K562 (cell line): ENCODE measurements around the gene TCEAL5. TPM values are rescaled to one million over a fixed set of nuclear protein-coding genes. Genes with fewer than 3 reads are reported as not detected.

Experiments
- CBX2 ChIP-seq: fragments of 200-600 bp; sonication (generic); IDR thresholded peaks from one replicate; pipeline ENCODE4 v1.6.1; 2012; ENCODE audit warnings: mild to moderate bottlenecking, low read length, inconsistent platforms; ENCODE audit not compliant: insufficient read depth, poor library complexity, severe bottlenecking
- CEBPZ ChIP-seq: fragments of 150-350 bp; IDR thresholded peaks from 2 replicates; pipeline ENCODE4 v1.6.1; 2014; ENCODE audit warnings: low read depth, mild to moderate bottlenecking, low read length, borderline replicate concordance
- CHAMP1 ChIP-seq: fragments of 450-650 bp; IDR thresholded peaks from 2 replicates; pipeline ENCODE4 v1.6.1; 2016; ENCODE audit warnings: mild to moderate bottlenecking
- EZH2 ChIP-seq: IDR thresholded peaks from 2 replicates; pipeline ENCODE4 v1.6.1; 2012; ENCODE audit warnings: low read depth, mild to moderate bottlenecking, inconsistent platforms, low read length, borderline replicate concordance
- HDAC6 ChIP-seq: IDR thresholded peaks from 2 replicates; pipeline ENCODE4 v1.6.1; 2012; ENCODE audit warnings: low read depth, mild to moderate bottlenecking, control low read depth, inconsistent platforms, low read length, moderate library complexity
- HNRNPLL ChIP-seq: fragments of 200-400 bp; formaldehyde crosslinking; IDR thresholded peaks from 2 replicates; pipeline ENCODE4 v1.6.1; 2017; ENCODE audit warnings: low read length, low read depth, mild to moderate bottlenecking; ENCODE audit not compliant: poor library complexity, severe bottlenecking
- KDM1A ChIP-seq, 2 experiments: fragments of 450-650 bp; IDR thresholded peaks; 2 replicates each; pipeline ENCODE4 v1.6.1; 2016; ENCODE audit warnings: mild to moderate bottlenecking in 2 of 2
- MCM3 ChIP-seq: fragments of 450-650 bp; IDR thresholded peaks from 2 replicates; pipeline ENCODE4 v1.6.1; 2016
- NONO ChIP-seq, 2 experiments: fragments of 200-400 bp in 1 of 2; fragments of 450-650 bp in 1 of 2; formaldehyde crosslinking in 1 of 2; IDR thresholded peaks; 2 replicates each; pipeline ENCODE4 v1.6.1; 2017; ENCODE audit warnings: low read depth in 2 of 2, mild to moderate bottlenecking in 2 of 2, moderate library complexity in 2 of 2, low read length in 1 of 2
- PCBP1 ChIP-seq: fragments of 200-400 bp; formaldehyde crosslinking; IDR thresholded peaks from 2 replicates; pipeline ENCODE4 v1.6.1; 2018; ENCODE audit warnings: mild to moderate bottlenecking, low read depth, low read length; ENCODE audit not compliant: poor library complexity, severe bottlenecking
- POLR2AphosphoS5 ChIP-seq: IDR thresholded peaks from 2 replicates; pipeline ENCODE4 v1.6.1; 2011; ENCODE audit warnings: mild to moderate bottlenecking, low read depth, low read length, moderate library complexity; ENCODE audit not compliant: control insufficient read depth, insufficient read depth
- RFX1 ChIP-seq: fragments of 450-650 bp; IDR thresholded peaks from 2 replicates; pipeline ENCODE4 v1.6.1; 2016; ENCODE audit warnings: mild to moderate bottlenecking, moderate library complexity
- SMARCE1 ChIP-seq: fragments of 450-650 bp; IDR thresholded peaks from 2 replicates; pipeline ENCODE4 v1.7.1; 2016; ENCODE audit warnings: mild to moderate bottlenecking
- TCF7L2 ChIP-seq: fragments of 150-350 bp; IDR thresholded peaks from 2 replicates; pipeline ENCODE4 v1.6.1; 2016; ENCODE audit warnings: low read depth, mild to moderate bottlenecking, low read length, moderate library complexity
- ZNF282 ChIP-seq: sonication (generic); formaldehyde crosslinking; IDR thresholded peaks from 2 replicates; pipeline ENCODE4 v1.8.1; 2023; ENCODE audit warnings: missing genetic modification reagents
- ZNF644 ChIP-seq: fragments of 200-800 bp; sonication (Bioruptor generic); IDR thresholded peaks from 2 replicates; pipeline ENCODE4 v1.6.1; 2016; ENCODE audit warnings: low read depth, missing genetic modification characterization, missing compliant biosample characterization
- polyA plus RNA-seq, 8 experiments: library from polyadenylated mRNA; depleted of rRNA in 4 of 8; stranded (reverse) in 5 of 8; unstranded in 3 of 8; fragments of >200 nt; fragmentation: Nextera tagmentation in 2 of 8; fragmentation: Illumina TruSeq in 1 of 8; extraction: Ambion mirVana in 2 of 8; extraction: Trizol in 1 of 8; gene quantifications; 2 replicates each; pipeline versions ENCODE4 v1.2.1 to v1.2.3, GENCODE V29; 2011 to 2014; ENCODE audit warnings: inconsistent platforms in 1 of 8, missing spikeins in 1 of 8
- total RNA-seq, 7 experiments: library from RNA; depleted of rRNA in 6 of 7; stranded (reverse); fragments of >200 nt in 6 of 7; fragmentation: Illumina TruSeq in 2 of 7; extraction: Trizol in 2 of 7; gene quantifications; 2 replicates each; pipeline versions ENCODE4 v1.2.1 to v1.2.3, GENCODE V29; 2011 to 2021; ENCODE audit warnings: low replicate concordance in 1 of 7
- TF ChIP-seq, protein P1 (sequence below): sonication (generic); formaldehyde crosslinking; IDR thresholded peaks from 2 replicates; pipeline ENCODE4 v1.8.1; 2023; ENCODE audit warnings: mild to moderate bottlenecking, missing genetic modification reagents
- TF ChIP-seq, protein P2 (sequence below): sonication (generic); formaldehyde crosslinking; IDR thresholded peaks from 2 replicates; pipeline ENCODE4 v1.5.0; 2020; ENCODE audit warnings: missing genetic modification reagents

TCEAL5 gene
- total and polyA plus RNA-seq, 9 of the 15 experiments (the other 6 are each of a cell fraction or from before 2014, with no cell fraction given), result 0.10 to 0.18 TPM; not detected in 7

DNA sequence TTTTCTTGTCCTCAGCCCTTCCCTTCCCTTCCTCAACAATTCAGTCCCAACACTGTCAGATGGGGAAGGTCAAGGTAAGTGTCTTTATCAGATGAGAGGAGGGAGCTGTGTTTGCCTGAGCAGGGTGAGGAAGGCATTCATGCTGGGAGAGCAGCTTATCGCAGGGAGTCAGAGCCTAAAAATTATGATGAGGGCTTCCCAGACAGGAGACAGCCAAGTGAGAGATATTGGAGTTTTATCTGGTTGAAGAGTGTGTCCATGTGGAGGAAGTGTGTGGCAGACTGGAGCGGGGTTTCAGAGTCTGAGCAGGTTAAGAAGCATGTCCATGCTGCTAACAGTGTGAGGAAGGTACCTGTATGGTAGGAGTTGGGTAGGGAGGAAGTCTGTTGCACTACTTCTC, 43.3 kb downstream of the TCEAL5 start (continued):
- TF ChIP-seq EZH2 (no peak), NONO (IDR thresholded peaks at IDR 0.05; ENCODE audit: low read depth in 2 of 2, low read length in 1 of 2) (no peak), SMARCE1 (peak; percentile 85), CHAMP1 (no peak), ZNF644 (no peak), KDM1A (IDR thresholded peaks at IDR 0.05) (peak; percentile 76 to 78; a peak in 3 of 4 replicates), RFX1 (no peak), POLR2AphosphoS5 (peak; percentile 66), MCM3 (no peak), ZNF282 (CRISPR knock-in tag) (no peak), CBX2 (no peak), TCF7L2 (no peak), CEBPZ (no peak), HNRNPLL (no peak), PCBP1 (no peak), HDAC6 (no peak)
- TF ChIP-seq, protein P1, sequence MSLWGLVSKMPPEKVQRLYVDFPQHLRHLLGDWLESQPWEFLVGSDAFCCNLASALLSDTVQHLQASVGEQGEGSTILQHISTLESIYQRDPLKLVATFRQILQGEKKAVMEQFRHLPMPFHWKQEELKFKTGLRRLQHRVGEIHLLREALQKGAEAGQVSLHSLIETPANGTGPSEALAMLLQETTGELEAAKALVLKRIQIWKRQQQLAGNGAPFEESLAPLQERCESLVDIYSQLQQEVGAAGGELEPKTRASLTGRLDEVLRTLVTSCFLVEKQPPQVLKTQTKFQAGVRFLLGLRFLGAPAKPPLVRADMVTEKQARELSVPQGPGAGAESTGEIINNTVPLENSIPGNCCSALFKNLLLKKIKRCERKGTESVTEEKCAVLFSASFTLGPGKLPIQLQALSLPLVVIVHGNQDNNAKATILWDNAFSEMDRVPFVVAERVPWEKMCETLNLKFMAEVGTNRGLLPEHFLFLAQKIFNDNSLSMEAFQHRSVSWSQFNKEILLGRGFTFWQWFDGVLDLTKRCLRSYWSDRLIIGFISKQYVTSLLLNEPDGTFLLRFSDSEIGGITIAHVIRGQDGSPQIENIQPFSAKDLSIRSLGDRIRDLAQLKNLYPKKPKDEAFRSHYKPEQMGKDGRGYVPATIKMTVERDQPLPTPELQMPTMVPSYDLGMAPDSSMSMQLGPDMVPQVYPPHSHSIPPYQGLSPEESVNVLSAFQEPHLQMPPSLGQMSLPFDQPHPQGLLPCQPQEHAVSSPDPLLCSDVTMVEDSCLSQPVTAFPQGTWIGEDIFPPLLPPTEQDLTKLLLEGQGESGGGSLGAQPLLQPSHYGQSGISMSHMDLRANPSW (CRISPR knock-in tag), result no peak
- TF ChIP-seq, protein P2, sequence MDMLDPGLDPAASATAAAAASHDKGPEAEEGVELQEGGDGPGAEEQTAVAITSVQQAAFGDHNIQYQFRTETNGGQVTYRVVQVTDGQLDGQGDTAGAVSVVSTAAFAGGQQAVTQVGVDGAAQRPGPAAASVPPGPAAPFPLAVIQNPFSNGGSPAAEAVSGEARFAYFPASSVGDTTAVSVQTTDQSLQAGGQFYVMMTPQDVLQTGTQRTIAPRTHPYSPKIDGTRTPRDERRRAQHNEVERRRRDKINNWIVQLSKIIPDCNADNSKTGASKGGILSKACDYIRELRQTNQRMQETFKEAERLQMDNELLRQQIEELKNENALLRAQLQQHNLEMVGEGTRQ (CRISPR knock-in tag), result no peak
